SK-MEL-5 (cell line): ENCODE data around the gene FABP6. TPM values are rescaled to one million over a fixed set of nuclear protein-coding genes. Genes with fewer than 3 reads are reported as not detected.
A peak's percentile ranks its signal among the peaks of the same experiment; 100 is the strongest.

ENCODE experiments used
- DNase-seq: peaks from one replicate; pipeline ENCODE4 v3.0.0-alpha.2; 2016; ENCODE audit warnings: low read depth, low spot score
- in situ Hi-C: cut with HindIII; loops from 2 replicates; pipeline ENCODE4 v1.10.0; 2016; ENCODE audit warnings: low sequenced_read_pairs, high pct_unique_total_duplicates, low pct_unique_long_range_greater_than_20kb
- total RNA-seq: library from RNA; depleted of rRNA; stranded (reverse); fragments of >200 nt; shearing (Covaris generic); gene quantifications from 2 replicates; pipeline ENCODE4 v1.2.3, GENCODE V29; 2014

FABP6 gene
- total RNA-seq, 1 experiment from 2014 or later: 3.0 TPM

- in situ Hi-C loops: no loop called here
- no peak for DNase-seq
These were observed 22.3 kb downstream of the FABP6 start for GRCh38 chr5:160251406-160252155.

GRCh38 chr5:160252916-160253315 is 23.6 kb downstream of the FABP6 start:
- no peak for DNase-seq
- in situ Hi-C loops: no loop called here

DNA sequence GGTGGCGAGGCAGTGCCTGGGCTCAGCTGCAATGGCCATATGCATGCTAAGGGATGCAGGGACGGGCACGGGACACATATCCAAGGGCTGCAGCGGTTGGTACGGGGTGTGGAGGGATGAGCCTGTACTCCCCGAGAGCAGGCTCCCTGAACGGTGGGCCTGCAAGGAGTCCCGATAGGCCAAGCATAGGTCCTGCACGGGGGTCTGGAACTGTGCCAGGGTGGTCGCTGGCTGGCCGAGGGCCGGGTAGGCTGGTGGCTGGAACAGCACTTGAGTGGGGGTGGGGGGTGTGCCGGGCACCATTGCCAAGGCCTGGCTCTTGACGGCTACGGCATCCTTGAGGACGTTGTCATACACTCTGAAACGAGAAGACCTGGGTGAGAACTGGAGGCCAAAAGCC is 24.1 kb downstream of the FABP6 start:
- in situ Hi-C loops: no loop called here
- no peak for DNase-seq

DNA sequence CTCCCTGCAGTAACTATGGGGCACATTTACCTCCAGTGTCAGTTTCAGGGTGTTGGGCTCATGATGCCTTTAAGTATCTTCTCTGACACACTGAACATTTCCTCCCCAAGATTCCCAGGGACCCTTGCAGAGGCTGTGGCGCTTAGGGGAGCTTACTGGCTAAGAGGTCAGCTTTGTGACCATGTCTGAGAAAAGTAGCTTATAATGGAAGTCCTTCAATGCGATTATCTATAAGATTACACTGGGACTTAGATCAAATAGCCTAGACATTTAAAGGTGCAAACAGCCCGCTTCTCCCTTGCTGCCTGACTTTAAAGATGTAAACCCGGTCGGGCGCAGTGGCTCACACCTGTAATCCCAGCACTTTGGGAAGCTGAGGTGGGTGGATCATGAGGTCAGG is 25.4 kb downstream of the FABP6 start:
- in situ Hi-C loops: no loop called here
- no peak for DNase-seq

DNA sequence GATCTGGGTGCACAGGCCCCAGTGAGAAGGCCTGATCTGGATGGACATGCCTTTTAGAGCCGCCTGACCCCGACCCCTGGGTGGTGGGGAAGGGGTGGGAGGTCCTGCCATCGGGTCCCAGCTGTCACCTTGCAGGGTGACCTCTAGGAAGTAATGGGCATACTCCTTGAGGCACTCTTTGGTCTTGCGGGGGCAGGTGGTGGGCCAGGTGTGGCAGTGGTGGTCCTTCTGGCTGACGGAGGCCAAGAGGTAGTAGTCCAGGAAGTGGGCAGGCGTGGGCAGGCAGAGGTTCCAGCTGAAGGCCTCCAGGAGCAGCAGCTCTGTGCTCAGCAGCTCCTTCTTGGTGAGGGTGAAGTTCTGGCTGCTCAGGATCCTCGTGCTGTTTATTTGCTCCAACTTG is 30.0 kb downstream of the FABP6 start:
- in situ Hi-C loops: no loop called here
- no peak for DNase-seq

DNA sequence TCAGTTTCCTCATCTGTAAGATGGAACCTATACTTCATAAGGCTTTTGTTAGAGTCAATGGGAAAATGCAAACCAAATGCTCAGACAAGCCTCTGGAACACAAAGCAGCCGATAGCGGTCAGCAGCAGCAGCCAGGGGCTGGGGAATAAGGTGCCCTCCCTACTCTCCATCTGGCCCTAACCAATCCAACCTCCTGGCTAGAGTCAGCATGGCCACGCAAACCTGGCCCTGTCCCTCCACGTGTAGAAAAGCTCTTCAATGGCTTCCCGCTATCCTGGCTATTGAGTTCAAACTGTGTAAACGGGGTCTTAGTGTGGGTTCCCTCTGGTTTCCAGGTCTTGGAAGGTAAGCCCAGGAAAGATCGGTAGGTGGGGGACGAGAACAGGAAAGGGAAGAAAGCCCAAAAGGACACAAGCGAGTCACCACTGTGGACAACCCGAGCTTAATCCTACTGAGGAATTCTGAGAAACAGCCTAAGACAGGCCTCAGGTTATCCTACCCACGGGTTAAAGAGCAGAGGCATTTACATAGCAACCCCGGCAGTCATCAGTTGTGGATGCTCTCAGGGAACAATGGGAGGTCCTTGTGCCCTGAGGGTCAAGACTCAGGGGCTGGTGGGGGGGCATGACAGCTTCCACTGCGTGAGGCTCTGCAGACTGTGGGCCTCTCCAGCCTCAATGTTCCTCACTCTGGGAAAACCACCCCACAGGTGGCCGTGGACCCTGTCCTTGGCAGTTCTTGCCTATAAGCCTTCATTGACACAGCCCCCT is 30.9 kb downstream of the FABP6 start:
- in situ Hi-C loops: no loop called here
- no peak for DNase-seq

DNA sequence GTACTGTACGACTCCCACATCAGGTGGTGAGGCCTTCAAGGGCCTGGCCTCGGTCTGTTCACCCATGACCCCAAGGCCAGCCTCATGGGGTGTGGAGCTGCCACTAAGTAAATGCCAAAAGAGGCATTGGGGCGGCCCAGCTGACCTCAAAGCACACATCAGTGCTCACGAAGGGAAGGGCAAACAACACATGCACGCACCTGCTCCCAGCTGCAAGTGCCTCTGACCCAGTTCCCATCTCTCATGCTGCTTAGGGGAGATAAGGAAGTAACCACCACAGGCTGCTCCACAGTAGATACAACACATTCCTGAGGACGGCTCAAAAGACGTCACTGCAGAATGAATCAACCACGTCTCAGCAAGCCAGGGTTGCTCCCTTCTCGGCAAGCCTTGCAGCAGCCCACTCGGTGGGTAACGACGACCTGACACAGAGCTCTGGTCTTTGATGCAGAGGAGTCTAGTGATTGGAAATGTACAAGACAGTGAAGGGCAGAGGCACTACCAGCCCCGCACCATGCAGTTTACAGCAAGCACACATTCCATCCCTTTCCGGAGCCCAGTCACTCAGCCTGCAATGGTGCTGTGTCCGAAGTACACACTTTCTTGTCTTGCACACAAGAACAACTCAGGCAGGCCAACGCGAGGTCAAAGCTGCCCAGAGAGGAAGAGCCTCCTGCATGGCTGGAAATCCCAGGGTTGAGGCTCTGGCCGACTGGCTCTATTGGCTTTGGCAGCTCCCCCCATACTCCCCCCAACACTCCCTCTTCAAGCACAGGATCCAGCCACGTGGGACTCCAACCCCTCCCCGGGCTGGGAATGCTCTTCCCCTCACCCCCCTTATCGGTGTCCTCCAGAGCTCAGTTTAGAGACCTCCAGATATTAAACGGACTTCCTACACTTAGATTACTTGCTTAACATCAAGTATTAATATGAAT is 31.8 kb downstream of the FABP6 start:
- no peak for DNase-seq
- in situ Hi-C loops: no loop called here

DNA sequence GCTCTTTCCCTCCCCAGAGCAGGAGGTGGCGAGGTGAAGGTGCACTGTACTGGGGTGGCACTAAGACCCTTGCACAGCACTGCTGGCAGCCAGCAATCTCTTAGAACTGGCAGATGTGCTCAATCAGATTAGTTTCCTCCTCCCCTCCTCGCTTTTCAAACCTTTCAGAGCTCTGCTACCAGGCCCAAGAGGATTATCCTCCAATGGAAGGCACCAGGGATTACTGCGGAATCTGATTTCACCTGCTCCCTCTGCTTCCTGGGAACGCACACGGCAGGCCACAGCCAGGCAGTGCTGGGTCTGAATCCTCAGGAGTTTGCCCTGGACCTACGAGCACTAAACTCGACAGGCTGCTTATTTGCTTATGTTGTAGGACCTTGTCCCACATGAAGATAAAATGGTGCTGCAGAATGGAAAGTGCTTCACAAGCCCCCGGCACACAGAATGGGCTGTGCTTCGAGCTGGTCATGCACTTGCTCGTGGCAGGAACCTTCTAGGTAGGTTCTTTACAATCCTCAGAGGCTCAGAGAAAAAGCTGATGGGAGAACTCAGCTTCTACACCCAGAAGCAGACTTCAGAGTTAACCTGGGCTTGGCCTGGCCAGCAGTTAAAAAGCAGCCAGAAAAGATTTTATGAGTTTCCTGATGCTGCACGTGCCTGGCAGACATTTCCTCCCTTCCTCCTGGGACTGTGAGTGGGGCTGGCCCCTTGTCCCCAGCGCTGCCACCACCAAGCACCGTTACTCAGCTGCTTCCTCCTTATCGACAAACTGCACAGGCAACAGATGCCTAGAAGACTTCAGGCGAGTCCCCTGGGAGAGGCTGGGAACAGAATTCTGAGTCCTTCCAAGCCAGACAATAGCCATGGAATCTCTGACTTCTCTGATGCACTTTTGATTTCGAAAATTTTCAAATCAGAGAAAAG is 33.1 kb downstream of the FABP6 start:
- in situ Hi-C loops: no loop called here
- no peak for DNase-seq

DNA sequence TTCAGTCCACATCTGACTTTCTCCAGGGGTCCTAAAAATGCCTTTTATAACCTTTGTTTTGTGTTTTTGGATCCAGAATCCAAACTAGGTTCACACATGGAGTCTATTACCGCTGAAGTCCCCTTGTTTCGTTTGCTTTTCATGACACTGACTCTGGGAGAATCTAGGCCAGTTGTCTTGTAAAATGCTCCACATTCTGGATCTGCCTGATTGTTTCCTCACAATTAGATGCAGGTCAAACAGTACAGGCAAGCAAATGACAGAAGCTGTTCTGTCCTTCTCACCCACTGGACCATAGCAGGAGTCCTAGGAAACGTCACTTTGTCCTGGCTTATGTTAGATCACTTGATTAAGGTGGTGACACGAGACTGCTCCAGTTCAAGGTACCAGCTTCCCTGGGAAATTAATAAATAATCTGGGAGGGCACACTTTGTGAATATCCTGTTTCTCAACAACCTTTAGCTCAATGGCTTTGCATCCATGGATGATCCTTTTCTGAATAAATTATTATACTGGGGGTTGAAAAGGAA is 34.1 kb downstream of the FABP6 start:
- DNase-seq: no peak
- in situ Hi-C loops: no loop called here

DNA sequence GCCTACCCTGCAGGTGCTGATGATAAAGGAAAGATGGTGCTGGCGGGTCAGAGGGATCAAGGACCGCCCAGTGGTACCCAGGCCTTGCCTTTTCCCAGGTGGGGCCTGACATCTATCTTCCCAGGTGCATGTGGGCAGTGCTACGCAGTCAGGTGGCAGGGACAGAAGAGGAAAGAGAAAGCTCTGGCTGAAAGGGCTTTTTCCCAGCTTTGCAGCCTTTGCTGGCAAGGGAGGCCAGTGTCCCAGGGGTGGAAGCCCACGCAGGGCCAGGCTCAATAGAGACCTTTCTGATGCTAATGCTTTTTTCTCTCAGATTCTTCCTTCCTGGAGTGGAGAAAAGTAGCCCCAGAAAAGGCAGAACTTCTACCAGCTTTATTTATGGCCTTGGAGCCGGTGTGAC is 36.7 kb downstream of the FABP6 start:
- no peak for DNase-seq
- in situ Hi-C loops: no loop called here

- in situ Hi-C loops: no loop called here
- peak; percentile 14 for DNase-seq
These were observed 37.5 kb downstream of the FABP6 start for GRCh38 chr5:160266752-160267345.

- in situ Hi-C loops: no loop called here
- no peak for DNase-seq
These were observed 38.8 kb downstream of the FABP6 start for GRCh38 chr5:160268121-160268520.

DNA sequence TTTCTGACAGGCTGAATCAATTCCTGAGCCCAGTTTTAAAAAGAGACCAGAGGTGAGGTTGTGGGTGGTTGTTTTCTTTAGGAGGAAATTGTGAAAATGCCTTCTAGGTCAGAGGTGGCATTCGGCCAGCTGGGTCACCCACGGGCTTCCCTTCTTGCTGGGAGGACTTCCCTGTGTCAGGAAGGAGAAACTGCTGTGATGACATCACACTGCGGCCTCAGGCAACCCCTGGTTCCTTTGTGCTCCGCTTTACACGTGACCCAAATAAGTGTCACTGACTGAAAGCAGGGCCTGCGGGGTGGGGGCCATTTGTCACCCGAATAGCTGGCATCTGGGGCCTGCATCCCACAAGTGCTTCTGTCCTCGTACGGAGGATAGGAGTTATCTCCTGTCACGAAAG is 39.7 kb downstream of the FABP6 start:
- peak; percentile 2 for DNase-seq

GRCh38 chr5:160270704-160271103 is 41.4 kb downstream of the FABP6 start:
- in situ Hi-C loops: no loop called here
- DNase-seq: no peak

More for the DNA sequence above, 39.7 kb downstream of the FABP6 start:
- in situ Hi-C loops: no loop called here

- DNase-seq: no peak
- in situ Hi-C loops: no loop called here
These were observed 42.1 kb downstream of the FABP6 start for GRCh38 chr5:160271396-160271795.

DNA sequence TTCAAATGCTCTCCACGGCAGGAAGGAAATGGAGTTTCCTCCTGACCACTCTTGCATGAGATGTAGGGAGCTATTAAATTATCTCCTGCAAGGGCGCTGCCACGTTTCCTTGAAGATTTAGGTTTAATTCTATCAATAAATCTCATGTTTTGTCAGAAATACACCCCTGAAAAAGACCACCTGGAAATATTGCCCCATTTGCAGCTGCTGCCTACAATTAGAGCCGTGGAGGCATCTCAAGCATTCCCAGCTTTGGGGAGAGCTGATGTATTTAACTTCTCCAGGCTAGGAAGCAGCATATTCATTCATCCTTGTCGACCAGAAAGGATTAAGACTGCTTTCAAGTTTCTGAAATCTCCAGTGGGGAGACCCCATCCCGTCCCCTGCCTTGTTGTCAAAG is 42.5 kb downstream of the FABP6 start:
- in situ Hi-C loops: no loop called here
- DNase-seq: no peak

GRCh38 chr5:160272264-160272663 is 43.0 kb downstream of the FABP6 start:
- DNase-seq: no peak
- in situ Hi-C loops: no loop called here
